HFF-Myc (cell line): ENCODE measurements around the gene S100A4.
"Not testable (repeated sequence)": the region's sequence is repeated elsewhere in the genome, so short reads cannot be mapped to it uniquely, and the experiment has no call there.

Experiments used
- DNase-seq: peaks from one replicate; pipeline ENCODE4 v3.0.0-alpha.2; 2011; ENCODE audit warnings: low read depth; ENCODE audit errors: extremely low read depth
- H3K4me3 ChIP-seq: replicated peaks from 2 replicates; pipeline ENCODE4 v1.5.1; 2011; ENCODE audit warnings: low read depth, mild to moderate bottlenecking, control low read depth, low read length
- CTCF ChIP-seq: IDR thresholded peaks from 2 replicates; pipeline ENCODE4 v1.5.1; 2012; ENCODE audit warnings: mild to moderate bottlenecking, low read depth, low read length, control low read depth; ENCODE audit errors: missing control alignments

The S100A4 gene

GRCh38 chr1:153567621-153568366, 22.2 kb upstream of the S100A4 start:
- no peak for TF ChIP-seq CTCF
- H3K4me3 ChIP-seq, result 0 out of 2 replicates have a peak overlapping the region, but pooled peaks have one; percentile 8
- no peak for DNase-seq

GRCh38 chr1:153566414-153567371, 21.1 kb upstream of the S100A4 start:
- no peak for TF ChIP-seq CTCF
- peak; percentile 99 for DNase-seq
- no peak overlapping the region for H3K4me3 ChIP-seq

- peak; percentile 72 for DNase-seq
- TF ChIP-seq CTCF, result no peak
- no peak within 1 kb of the TSS for H3K4me3 ChIP-seq
Measured at GRCh38 chr1:153565529-153566374, 20.1 kb upstream of the S100A4 start, which contains the start of gene S100A2. Gene S100A2, minus strand, starts transcription at chr1:153565844. Its CDS starts 1,967 bp downstream, at chr1:153563877.

- TF ChIP-seq CTCF, result no peak
- DNase-seq, result no peak
- no peak overlapping the region for H3K4me3 ChIP-seq
Measured at GRCh38 chr1:153563991-153564390, 18.4 kb upstream of the S100A4 start.

- TF ChIP-seq CTCF, result no peak
- no peak overlapping the region for H3K4me3 ChIP-seq
- DNase-seq, result no peak
Measured at GRCh38 chr1:153563483-153563901, 17.9 kb upstream of the S100A4 start.

- DNase-seq, result not testable (repeated sequence)
Measured at GRCh38 chr1:153562021-153562420, 16.4 kb upstream of the S100A4 start.

More at GRCh38 chr1:153562021-153562420, 16.4 kb upstream of the S100A4 start:
- not testable (repeated sequence) for H3K4me3 ChIP-seq
